ENCODE results near the gene ZDHHC14. TPM values are rescaled to one million over a fixed set of nuclear protein-coding genes. Genes with fewer than 3 reads are reported as not detected.
A peak's percentile ranks its signal among the peaks of the same experiment; 100 is the strongest.
"Not testable (repeated sequence)": the region's sequence is repeated elsewhere in the genome, so short reads cannot be mapped to it uniquely, and the experiment has no call there.

Gene ZDHHC14
- total RNA-seq, 1 experiment from 2014 or later, result 12.1 TPM

DNA sequence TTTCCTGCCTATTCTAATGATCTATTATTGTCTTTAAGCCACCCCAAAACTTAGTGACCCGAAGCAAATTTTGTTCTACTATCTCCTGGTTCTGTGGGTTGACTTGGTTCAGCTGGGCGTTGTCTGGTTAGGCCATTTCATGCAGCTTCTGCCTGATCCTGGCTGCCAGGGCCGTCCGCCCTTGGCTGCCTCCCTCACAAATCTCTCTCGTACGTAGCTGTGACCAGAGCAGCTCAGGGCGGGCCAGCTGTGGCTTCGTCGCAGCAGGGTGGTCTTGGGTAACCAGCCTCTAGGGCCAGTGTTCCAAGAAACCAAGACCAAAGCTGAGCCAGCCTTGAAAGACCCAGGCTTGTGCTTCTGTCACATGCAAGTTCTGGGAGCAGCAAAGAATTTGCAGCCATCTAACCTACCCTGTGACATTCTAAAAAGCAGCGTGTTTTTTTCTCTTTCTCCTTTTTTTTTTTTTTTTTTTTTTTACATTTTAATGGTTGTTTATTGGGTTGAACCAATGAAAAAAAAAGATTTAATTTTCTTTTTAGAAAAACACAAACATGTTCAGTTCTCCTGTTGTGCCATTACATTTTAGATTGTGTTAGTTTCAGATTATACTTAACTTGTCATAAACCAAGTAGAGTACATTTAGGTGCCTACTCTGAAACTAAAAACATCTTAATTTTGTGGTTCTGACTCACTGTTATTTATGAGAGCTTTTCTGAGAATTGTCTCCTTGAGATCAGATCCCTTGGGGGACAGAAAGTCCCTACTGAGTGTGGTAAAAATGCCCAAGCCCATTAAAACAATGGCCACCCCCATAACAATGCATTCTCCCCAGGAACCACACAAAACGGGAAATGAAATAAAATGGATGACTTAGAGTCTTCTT is 83.9 kb downstream of the ZDHHC14 start:
- DNase-seq (ENCODE audit: low read depth), result peak; percentile 86

DNA sequence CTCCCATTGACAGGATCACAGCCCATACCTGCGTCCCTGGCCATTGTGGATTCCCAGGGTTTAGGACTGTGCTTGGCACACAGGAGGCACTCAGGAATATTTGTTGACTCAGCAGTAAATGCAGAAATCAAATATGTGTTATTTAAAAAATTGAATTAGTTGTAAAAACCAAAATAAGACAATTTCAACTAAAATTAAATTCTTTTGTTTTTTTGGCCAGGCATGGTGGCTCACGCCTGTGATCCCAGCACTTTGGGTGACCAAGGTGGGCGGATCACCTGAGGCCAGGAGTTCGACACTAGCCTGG is 85.3 kb downstream of the ZDHHC14 start:
- no peak for DNase-seq (ENCODE audit: low read depth)

DNA sequence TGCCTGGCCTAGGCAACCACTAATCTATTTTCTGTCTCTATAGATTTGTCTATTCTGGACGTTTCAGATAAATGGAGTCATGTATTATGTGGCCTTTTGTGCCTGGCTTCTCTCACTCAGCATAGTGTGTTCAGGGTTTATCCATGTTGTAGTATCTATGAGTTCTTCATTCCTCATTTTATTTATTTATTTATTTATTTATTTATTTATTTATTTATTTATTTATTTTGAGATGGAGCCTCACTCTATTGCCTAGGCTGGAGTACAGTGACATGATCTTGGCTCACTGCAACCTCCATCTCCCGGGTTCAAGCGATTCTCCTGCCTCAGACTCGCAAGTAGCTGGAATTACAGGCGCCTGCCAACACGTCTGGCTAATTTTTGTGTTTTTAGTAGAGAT is 86.3 kb downstream of the ZDHHC14 start:
- not testable (repeated sequence) for DNase-seq (ENCODE audit: low read depth)

DNA sequence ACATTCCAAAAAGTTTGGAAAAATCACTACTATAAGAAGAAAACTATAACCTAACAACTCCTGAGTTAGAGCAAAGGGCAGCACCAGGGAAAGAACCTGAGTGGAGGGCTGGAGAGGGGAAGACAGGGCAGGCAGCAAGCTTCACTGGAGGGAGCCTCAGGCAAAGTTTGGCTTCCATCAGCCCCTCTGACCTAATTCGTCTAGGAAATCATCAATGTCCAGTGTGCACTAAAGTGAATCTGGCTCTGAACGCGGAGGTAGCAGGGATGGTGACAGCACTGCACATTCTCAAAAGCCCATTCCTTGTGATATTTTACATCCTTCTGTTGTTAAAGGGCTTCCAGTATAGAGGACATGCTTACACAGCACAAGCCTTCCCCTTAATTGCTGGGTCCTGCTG is 87.1 kb downstream of the ZDHHC14 start:
- no peak for DNase-seq (ENCODE audit: low read depth)

DNA sequence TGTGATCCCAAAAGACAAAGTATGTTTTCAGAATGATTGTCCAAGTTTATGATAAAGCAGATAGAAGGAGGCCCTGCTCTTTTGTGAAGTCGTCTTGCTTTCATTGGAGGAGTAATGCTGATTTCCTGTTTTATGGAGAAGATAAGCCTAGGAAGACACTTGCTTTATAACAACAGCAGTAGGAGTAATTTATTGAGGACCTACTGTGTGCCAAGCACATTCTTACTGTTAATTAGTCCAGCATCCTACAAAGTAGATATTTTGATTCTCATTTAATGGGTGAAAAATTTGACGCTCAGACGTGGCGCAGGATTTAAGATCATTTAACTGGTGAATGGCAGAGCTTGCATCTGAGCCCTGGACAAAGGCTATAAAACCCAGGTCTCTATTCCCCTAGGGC is 87.6 kb downstream of the ZDHHC14 start:
- no peak for DNase-seq (ENCODE audit: low read depth)

DNA sequence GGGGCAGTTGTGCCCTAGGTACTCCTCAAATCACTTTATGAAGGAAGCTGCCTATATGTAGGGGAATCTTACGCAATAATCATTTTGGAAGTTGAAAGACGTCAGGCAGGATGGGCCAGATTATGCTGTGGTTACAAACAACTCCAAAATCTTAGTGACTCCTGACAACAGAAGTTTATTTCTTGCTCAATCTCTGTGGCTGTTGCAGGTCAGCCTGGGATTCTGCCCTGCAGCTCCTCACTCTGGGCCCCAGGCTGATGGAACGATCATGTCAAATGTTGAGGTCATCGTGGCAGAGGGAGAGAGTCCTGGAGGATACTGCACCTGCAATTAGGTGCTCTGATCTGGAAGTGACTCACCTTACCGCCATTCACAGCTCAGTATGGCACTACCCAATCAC is 88.4 kb downstream of the ZDHHC14 start:
- DNase-seq (ENCODE audit: low read depth), result peak; percentile 42

DNA sequence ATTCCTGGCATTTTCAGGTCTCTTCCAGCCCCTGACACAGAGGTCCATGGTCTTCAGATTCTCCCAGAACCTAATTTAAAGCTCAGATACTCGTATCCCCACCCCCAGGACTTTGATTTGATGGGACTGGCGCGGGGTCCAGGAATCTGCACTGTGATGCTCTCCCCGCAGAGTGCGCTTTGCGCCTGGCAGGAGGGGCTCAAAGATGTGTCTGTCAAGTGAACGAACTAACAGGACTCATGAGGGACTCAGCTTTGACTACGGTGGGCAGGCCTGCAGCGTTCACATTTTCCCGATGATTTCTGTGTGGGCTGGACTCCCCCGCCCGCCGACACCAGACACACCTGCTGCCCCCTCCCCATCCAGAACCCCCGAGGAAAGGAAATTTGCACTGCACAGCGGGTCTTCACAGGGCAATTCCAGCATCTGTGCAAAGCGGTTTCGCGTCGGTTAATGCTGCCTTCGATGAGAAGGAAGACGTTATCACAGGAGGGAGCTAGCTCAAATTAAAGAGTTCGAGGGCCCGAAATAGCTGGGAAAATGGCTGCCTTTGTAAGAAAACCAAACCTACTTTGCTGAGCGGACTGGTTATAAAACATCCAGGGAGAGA is 90.2 kb downstream of the ZDHHC14 start:
- DNase-seq (ENCODE audit: low read depth), result no peak

DNA sequence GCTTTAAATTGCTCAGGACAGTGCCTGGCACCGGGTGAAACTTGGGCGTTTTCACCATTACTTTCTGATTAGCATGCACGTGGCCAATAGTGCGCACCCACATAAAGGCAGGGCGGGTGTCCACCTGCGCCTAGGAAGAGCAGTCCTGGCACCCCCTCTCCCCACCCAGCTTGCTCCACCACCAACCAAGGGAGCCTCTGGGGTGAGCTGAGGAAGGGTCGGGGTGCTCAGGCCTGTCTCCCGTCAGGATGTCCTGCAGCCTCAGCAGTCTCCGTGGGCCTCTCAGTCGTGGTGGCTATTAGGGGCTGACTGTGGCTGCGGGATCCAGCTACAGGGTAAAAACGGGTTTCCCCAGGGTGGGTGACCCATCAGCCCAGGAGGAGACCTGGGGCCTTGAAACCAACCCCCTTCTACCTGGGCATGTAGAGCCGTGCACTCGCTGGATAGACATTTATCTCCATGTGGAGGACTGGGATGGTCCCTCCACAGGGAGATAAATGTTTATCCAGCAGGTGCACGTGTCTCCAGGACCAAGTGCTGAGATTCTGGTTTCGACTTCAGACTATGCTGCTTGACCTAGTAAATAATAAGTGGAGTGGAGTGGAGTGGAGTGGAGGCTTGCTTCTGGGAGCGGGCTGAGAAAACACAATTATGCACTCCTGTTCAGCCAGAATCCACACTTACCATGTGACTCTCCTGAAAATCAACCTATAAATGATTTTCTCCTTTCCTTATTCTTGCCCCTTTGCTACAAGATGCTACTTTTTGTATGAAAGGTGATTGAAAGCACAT is 91.1 kb downstream of the ZDHHC14 start:
- DNase-seq (ENCODE audit: low read depth), result no peak

DNA sequence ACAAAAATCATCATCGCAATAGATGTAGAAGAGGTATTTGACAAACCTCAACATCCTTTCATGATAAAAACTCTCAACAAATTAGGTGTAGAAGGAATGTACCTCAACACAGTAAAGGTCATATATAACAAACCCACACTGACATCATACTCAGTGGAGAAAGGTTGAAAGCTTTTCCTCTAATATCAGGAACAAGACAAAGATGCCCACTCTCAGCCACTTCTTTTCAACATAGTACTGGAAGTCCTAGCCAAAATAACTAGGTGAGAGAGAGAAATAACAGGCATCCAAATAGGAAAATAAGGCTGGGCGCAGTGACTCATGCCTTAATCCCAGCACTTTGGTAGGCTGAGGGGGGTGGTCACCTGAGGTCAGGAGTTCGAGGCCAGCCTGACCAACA is 95.8 kb downstream of the ZDHHC14 start:
- DNase-seq (ENCODE audit: low read depth), result no peak

DNA sequence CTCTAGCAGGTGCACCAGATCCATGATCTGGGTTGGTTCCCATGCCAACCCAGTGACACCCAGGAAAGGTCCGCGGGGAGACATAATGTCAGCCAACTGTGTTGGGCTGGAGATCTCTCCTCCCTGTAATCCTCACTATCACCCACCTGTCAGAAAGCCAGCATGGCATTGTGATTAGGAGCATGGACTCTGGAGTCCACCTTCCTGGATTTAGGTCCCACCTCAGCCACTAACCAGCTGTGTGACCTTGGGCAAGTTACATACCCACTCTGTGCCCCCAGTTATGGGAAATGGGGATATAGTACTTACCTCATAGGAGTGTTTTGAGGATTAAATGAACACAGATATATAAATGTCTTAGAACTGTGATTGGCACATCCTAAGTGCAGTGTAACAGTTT is 97.9 kb downstream of the ZDHHC14 start:
- no peak for DNase-seq (ENCODE audit: low read depth)

DNA sequence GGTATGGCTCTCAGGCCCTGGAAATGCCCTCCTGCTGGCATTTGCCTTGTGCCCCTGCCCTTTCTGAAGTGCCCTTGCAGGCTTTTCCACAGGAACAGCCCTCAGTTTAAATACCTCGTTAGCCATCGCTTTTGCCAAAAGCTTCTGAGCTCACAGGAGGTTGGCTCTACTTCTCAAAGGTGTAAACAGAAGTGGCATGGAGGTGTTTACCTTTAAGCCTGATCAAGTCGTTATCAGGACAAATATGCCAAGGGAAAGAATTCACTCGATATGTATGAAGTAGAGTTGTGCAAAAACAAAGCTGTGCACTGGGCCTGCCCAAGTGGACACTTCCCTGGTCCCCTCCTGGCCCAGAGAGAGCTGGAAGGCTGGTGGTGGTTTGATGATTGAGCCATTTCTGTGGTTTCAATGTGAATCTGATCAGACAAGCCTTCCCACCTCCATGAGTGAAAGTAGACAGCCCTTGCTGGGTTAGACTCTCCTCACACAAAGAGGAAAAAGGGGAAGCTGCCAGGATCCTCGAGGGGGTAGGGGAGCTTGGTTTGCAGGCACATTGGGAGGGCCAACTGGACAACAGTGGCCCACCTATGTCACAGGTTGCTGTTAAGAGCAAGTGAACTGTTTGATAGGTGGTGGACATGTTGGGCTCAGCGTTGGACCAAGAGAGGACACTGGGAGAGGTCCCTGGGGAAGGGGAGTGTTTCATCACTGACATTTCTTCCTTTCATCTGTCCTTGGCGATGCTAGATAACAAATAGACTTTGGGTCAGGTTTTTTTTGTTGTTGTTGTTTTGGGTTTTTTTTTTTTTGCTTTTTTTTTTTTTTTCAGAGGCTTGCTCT is 98.7 kb downstream of the ZDHHC14 start:
- DNase-seq (ENCODE audit: low read depth), result no peak

DNA sequence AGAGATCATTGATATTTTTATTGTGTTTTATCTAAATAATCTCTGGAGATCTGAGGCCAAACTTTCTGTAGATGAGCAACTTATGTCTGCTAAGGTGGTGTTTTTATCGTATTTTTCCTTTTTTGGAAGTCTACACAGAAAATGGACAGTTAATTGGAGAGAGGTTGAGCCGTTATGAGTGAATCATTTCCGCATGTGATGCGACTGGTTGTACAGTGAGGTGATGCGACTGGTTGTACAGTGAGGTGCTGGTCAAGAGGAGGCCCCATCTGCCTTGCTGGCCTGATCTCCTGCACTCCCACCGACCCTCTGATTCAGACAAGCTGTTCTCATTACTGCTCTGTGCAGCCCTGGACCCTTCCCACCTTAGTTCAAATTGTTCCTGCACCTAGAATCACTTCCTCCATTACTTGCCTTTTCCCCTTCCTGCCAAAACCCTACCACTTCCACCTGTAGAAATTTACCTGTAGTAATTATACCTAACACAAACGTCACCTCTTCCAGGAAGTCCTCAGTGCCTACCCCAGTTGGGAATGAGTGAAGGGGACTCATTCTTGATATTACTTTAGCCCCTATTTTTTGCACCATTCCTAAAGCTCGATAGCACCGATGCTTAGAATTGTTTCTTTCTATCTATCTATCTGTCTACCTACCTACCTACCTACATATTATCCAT is 100.3 kb downstream of the ZDHHC14 start:
- DNase-seq (ENCODE audit: low read depth), result no peak

DNA sequence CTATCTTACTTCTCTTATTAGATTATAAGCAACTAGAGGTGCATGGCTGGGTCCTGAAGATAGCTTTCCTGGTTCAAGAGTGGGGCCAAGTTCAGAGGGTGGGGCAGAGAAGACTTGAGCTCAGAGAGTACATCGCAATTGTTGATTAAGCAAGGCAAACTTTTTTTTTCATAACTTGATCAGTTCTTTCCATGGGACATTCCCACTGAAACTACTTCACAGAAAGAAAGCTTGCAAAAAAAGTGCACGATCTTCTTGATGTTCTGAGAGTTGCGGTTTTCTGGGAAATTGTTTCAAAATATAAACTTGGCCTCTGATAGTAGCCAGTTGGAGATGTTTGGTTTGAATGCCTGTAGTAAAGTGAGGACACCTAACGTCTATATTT is 100.9 kb downstream of the ZDHHC14 start:
- DNase-seq (ENCODE audit: low read depth), result no peak

DNA sequence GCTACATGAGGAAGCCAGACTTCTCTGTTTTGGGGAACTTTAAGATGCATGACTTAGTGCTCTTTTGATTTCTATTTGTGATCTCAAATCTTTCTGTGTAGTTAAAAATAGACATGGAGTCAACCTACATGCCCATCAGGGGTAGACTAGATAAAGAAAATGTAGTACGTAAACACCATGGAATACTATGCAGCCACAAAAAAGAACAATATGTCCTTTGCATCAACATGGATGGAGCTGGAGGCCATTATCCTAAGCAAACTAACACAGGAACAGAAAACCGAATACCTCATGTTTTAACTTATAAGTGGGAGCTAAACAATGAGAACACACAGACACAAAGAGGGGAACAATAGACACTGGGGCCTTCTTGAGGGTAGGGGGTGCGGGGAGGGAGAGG is 102.8 kb downstream of the ZDHHC14 start:
- DNase-seq (ENCODE audit: low read depth), result no peak

DNA sequence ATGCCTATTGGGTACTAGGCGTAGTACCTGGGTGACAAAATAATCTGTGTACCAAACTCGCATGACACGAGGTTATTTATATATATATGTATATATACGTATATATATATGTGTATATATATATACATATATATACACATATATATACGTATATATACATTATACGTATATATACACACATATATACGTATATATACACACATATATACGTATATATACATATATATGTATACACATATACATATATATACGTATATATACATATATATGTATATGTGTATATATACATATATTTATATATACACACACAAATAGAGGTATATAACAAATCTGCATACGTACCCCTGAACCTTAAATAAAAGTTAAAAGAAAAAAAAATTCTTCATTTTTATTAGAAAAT is 103.2 kb downstream of the ZDHHC14 start:
- DNase-seq (ENCODE audit: low read depth), result no peak

DNA sequence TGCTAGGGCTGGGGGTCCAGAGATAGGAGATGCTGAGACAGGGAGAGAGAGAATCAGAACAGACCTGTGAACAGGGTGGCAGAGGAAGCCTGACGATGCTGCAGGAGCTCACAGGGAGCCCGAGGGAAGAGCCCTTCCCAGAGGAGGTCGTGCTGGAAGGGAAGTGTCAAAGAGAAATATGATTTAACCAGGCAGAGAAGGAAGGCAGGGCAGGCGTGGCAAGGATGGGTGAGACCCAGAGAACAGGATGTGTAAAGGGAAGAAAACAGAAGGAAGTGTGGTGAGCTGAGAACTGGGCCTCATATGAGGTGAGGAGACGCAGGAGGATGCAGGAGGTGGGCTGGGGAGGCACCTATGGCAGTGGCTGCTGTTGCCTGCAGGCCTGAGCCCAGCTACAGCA is 105.6 kb downstream of the ZDHHC14 start:
- DNase-seq (ENCODE audit: low read depth), result no peak

DNA sequence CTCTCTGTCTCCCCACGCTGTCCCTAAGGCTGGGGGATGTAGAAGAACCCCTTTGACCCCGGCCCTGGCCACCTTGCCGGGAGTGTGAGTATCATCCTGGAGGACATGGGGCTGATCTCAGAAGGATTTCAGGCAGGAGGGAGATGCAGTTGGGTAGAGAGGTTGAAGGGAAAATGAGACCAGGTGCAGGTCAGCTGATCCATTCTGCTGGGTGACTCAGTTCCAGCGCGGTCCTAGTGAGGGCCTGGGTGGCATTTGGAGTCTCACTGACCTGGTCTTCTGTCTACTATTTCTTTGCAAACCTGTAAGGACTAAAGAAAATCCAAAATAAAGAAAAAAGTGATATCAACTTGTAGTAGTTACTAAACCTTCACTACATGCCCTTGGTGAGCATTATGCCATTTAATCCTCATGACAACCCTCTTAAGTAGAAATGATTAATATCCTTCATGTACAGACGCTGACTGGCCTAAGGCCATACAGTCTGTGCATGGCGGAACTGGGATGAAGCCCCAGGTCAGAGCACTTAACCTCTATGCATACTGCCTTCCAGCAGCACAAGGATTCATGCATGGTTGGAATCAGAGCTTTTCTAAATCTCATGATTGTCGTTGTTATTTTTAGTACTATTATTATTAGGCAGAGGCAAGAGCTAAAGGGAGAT is 106.3 kb downstream of the ZDHHC14 start:
- DNase-seq (ENCODE audit: low read depth), result no peak

DNA sequence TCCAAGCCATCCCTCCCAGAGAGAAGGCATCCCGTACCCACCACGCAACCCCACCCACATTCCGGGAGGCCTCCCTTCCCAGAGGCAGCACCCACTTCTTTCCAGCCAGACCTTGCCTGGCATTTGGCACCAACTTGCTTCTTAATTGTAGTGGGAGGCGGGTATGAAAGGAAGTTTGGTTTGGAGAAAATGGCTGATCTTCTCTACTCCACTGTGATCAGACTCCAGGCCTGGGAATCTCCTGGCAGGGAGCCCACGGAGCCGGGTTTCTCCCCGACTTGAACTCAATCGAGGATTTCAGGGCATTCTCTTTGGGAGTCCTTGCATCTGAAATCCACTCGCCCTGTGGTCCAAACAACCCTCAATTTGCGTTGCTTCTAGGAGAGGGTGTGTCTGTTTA is 107.1 kb downstream of the ZDHHC14 start:
- no peak for DNase-seq (ENCODE audit: low read depth)

DNA sequence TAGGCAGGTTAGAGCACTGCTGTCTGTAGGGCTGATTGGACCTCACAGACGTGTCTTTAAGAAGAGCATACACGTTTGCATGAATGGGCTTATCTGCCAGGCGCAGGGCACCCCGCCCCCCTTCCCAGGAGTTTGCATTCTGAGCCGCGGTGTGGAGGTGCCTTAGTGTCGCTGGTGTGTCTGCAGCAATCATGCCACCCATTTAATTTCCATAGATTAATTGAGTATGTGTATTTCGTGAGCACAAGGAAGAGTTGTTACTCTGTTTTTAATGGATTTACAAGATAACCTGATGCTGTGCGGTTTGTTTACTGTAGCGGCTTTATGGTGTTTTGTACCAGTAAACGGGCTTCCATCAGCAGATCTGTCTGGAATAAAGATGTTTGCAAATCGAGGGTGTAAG is 107.7 kb downstream of the ZDHHC14 start:
- no peak for DNase-seq (ENCODE audit: low read depth)

DNA sequence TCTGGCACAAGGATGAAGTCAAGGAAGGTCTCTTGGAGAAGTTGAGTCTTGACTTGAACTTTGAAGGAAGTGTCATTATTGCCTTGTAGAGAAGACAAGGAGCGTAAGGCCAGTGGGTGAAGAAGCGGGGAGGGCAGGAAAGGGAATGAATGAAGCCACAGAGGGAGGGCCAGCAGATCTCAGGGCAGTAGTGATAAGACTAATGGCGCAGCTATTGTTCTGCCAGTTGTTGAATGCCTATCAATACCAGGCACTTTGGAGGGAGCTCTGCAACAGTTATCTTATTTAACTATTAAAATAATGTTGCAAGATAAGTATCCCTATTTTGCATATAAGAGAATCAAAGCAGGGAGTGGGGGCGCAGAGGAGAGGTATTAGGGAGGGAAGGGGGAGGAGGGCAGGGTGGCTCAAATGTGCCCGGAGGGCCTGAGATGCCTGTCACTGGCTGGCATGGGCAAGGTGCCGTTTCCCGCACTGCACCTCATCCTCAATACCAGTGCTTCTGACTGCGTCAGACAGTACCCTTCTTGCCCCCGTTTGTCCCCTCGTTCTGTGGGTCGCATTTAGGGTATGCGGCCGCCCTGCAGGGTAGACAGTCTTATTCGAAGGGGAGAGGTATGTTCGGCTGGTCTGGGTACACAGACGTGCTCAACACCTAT is 109.8 kb downstream of the ZDHHC14 start:
- no peak for DNase-seq (ENCODE audit: low read depth)
